HepG2 (cell line): Measurements from ENCODE around the gene EIF3A. TPM values are rescaled to one million over a fixed set of nuclear protein-coding genes. Genes with fewer than 3 reads are reported as not detected.

Experiments
- BORCS8-MEF2B ChIP-seq: sonication (generic); formaldehyde crosslinking; IDR thresholded peaks from 2 replicates; pipeline ENCODE4 v1.8.0; 2022; ENCODE audit warnings: mild to moderate bottlenecking, missing genetic modification reagents
- CHD4 ChIP-seq: fragments of 200-600 bp; sonication (generic); IDR thresholded peaks from 2 replicates; pipeline ENCODE4 v1.7.0; 2017; ENCODE audit warnings: mild to moderate bottlenecking, low read length, borderline replicate concordance
- GTF2F1 ChIP-seq: fragments of 150-350 bp; IDR thresholded peaks from 2 replicates; pipeline ENCODE4 v1.6.1; 2014; ENCODE audit warnings: low read length
- HDAC2 ChIP-seq: sonication (generic); formaldehyde crosslinking; IDR thresholded peaks from 2 replicates; pipeline ENCODE4 v1.4.0; 2020; ENCODE audit warnings: missing genetic modification reagents
- KDM5A ChIP-seq: fragments of 200-600 bp; sonication (generic); IDR thresholded peaks from 2 replicates; pipeline ENCODE4 v1.7.0; 2018; ENCODE audit warnings: antibody characterized with exemption, mild to moderate bottlenecking, low read length, borderline replicate concordance
- MAZ ChIP-seq, 2 experiments: sonication (generic) in 1 of 2; formaldehyde crosslinking in 1 of 2; IDR thresholded peaks; 2 replicates each; pipeline versions ENCODE4 v1.5.0 to v1.6.1; 2012 to 2020; ENCODE audit warnings: low read depth in 2 of 2, mild to moderate bottlenecking in 2 of 2, borderline replicate concordance in 1 of 2, improper control_type of control experiment in 1 of 2, low read length in 1 of 2, missing genetic modification reagents in 1 of 2, moderate library complexity in 1 of 2
- NPAS2 ChIP-seq: sonication (generic); formaldehyde crosslinking; IDR thresholded peaks from 2 replicates; pipeline ENCODE4 v1.8.0; 2022; ENCODE audit warnings: mild to moderate bottlenecking, missing genetic modification reagents, borderline replicate concordance
- NR1H2 ChIP-seq: sonication (generic); formaldehyde crosslinking; IDR thresholded peaks from 2 replicates; pipeline ENCODE4 v1.8.1; 2022; ENCODE audit warnings: low read depth, missing genetic modification reagents, borderline replicate concordance
- RXRA ChIP-seq: sonication (generic); formaldehyde crosslinking; IDR thresholded peaks from 2 replicates; pipeline ENCODE4 v1.5.1; 2020; ENCODE audit warnings: missing genetic modification reagents
- SALL2 ChIP-seq: sonication (generic); formaldehyde crosslinking; IDR thresholded peaks from 2 replicates; pipeline ENCODE4 v1.8.1; 2023; ENCODE audit warnings: mild to moderate bottlenecking, missing genetic modification reagents, inconsistent platforms
- SP4 ChIP-seq: sonication (generic); formaldehyde crosslinking; IDR thresholded peaks from 2 replicates; pipeline ENCODE4 v1.8.1; 2023; ENCODE audit warnings: mild to moderate bottlenecking, missing genetic modification reagents
- TCF12 ChIP-seq, 2 experiments: fragments of 450-650 bp in 1 of 2; sonication (generic) in 1 of 2; formaldehyde crosslinking in 1 of 2; IDR thresholded peaks; 2 replicates each; pipeline versions ENCODE4 v1.6.1 to v1.8.0; 2017 to 2022; ENCODE audit warnings: antibody characterized with exemption in 1 of 2, mild to moderate bottlenecking in 1 of 2, missing genetic modification reagents in 1 of 2, moderate library complexity in 1 of 2
- ZNF766 ChIP-seq: sonication (generic); formaldehyde crosslinking; IDR thresholded peaks from 2 replicates; pipeline ENCODE4 v1.5.0; 2020; ENCODE audit warnings: missing genetic modification reagents, borderline replicate concordance
- ZNF776 ChIP-seq: sonication (generic); formaldehyde crosslinking; IDR thresholded peaks from 2 replicates; pipeline ENCODE4 v1.4.0; 2020; ENCODE audit warnings: mild to moderate bottlenecking, missing genetic modification reagents
- polyA plus RNA-seq, 8 experiments: library from polyadenylated mRNA; depleted of rRNA in 3 of 8; stranded (reverse) in 7 of 8; unstranded in 1 of 8; fragments of >200 nt; fragmentation: Illumina TruSeq in 4 of 8; extraction: Trizol in 4 of 8; gene quantifications; 2 replicates each; pipeline versions ENCODE4 v1.2.1 to v1.2.3, GENCODE V29; 2011 to 2016; ENCODE audit warnings: low read depth in 4 of 8, missing spikeins in 1 of 8, mixed read lengths in 1 of 8; ENCODE audit not compliant: insufficient read depth in 1 of 8
- total RNA-seq, 5 experiments: library from RNA; depleted of rRNA; stranded (reverse); fragments of >200 nt; fragmentation: Illumina TruSeq; extraction: Trizol; gene quantifications; 2 replicates each; pipeline ENCODE4 v1.2.3, GENCODE V29; 2016; ENCODE audit warnings: low read depth in 1 of 5
- TF ChIP-seq, protein P1 (sequence below): sonication (generic); formaldehyde crosslinking; IDR thresholded peaks from 2 replicates; pipeline ENCODE4 v1.4.0; 2020; ENCODE audit warnings: mild to moderate bottlenecking, missing genetic modification reagents
- TF ChIP-seq, protein P2 (sequence below): IDR thresholded peaks from 2 replicates; pipeline ENCODE4 v1.6.1; 2016; ENCODE audit warnings: control low read depth
- TF ChIP-seq, protein P3 (sequence below): sonication (generic); formaldehyde crosslinking; IDR thresholded peaks from 2 replicates; pipeline ENCODE4 v1.8.1; 2022; ENCODE audit warnings: low read depth, mild to moderate bottlenecking, missing genetic modification reagents
- TF ChIP-seq, protein P4 (sequence below): sonication (generic); formaldehyde crosslinking; IDR thresholded peaks from 2 replicates; pipeline ENCODE4 v1.8.0; 2023; ENCODE audit warnings: mild to moderate bottlenecking, missing genetic modification reagents
- TF ChIP-seq, protein P5 (sequence below): sonication (generic); formaldehyde crosslinking; IDR thresholded peaks from 2 replicates; pipeline ENCODE4 v1.4.0; 2020; ENCODE audit warnings: mild to moderate bottlenecking, missing genetic modification reagents

The EIF3A gene
- total and polyA plus RNA-seq, 2 of the 13 experiments (the other 11 are each of a cell fraction or from before 2014, with no cell fraction given), result 25.6 to 117 TPM

DNA sequence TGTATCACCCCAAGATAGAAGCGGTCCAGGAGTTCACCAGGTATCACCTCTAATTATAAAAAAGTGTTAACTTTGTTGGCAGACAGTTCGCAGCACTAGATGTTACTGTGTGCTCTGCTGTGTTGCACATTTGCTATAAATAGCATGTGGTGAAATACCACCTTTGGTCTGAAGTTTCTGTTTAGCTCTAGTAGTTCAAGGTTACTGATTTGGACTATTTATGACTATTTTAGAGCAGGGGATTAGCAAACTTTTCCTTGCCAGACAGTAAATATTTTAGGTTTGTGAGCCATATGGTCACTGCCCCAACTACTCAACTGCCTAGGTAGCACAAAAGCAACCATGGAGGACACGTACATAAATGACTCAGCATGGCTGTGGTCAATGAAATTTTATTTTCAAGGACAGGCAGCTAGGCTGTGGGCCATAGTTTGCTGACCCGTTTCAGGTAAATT is 39.8 kb upstream of the EIF3A start (continued):
- TF ChIP-seq SALL2 (CRISPR knock-in tag) (0 out of 2 replicates have a peak, but pooled peaks have one; percentile 53), MAZ (IDR thresholded peaks at IDR 0.05; ENCODE audit: borderline replicate concordance, low read depth, low read length) (no peak), MAZ (CRISPR knock-in tag; IDR thresholded peaks at IDR 0.05; ENCODE audit: low read depth) (0 out of 2 replicates have a peak, but pooled peaks have one; percentile 21), TCF12 (IDR thresholded peaks at IDR 0.05) (no peak), TCF12 (CRISPR knock-in tag; IDR thresholded peaks at IDR 0.05) (peak; percentile 51; the same call in 1 of the 2 replicates), NR1H2 (CRISPR knock-in tag) (no peak), ZNF766 (CRISPR knock-in tag) (no peak), GTF2F1 (no peak), RXRA (CRISPR knock-in tag) (peak; percentile 39; the same call in 1 of the 2 replicates), CHD4 (no peak), NPAS2 (CRISPR knock-in tag) (no peak), KDM5A (no peak), ZNF776 (CRISPR knock-in tag) (no peak), BORCS8-MEF2B (no peak), HDAC2 (CRISPR knock-in tag) (peak; percentile 89), SP4 (no peak)
- TF ChIP-seq, protein P1, sequence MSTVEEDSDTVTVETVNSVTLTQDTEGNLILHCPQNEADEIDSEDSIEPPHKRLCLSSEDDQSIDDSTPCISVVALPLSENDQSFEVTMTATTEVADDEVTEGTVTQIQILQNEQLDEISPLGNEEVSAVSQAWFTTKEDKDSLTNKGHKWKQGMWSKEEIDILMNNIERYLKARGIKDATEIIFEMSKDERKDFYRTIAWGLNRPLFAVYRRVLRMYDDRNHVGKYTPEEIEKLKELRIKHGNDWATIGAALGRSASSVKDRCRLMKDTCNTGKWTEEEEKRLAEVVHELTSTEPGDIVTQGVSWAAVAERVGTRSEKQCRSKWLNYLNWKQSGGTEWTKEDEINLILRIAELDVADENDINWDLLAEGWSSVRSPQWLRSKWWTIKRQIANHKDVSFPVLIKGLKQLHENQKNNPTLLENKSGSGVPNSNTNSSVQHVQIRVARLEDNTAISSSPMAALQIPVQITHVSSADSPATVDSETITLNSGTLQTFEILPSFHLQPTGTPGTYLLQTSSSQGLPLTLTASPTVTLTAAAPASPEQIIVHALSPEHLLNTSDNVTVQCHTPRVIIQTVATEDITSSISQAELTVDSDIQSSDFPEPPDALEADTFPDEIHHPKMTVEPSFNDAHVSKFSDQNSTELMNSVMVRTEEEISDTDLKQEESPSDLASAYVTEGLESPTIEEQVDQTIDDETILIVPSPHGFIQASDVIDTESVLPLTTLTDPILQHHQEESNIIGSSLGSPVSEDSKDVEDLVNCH (CRISPR knock-in tag), result no peak
- TF ChIP-seq, protein P2, sequence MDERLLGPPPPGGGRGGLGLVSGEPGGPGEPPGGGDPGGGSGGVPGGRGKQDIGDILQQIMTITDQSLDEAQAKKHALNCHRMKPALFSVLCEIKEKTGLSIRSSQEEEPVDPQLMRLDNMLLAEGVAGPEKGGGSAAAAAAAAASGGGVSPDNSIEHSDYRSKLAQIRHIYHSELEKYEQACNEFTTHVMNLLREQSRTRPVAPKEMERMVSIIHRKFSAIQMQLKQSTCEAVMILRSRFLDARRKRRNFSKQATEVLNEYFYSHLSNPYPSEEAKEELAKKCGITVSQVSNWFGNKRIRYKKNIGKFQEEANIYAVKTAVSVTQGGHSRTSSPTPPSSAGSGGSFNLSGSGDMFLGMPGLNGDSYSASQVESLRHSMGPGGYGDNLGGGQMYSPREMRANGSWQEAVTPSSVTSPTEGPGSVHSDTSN, result no peak
- TF ChIP-seq, protein P3, sequence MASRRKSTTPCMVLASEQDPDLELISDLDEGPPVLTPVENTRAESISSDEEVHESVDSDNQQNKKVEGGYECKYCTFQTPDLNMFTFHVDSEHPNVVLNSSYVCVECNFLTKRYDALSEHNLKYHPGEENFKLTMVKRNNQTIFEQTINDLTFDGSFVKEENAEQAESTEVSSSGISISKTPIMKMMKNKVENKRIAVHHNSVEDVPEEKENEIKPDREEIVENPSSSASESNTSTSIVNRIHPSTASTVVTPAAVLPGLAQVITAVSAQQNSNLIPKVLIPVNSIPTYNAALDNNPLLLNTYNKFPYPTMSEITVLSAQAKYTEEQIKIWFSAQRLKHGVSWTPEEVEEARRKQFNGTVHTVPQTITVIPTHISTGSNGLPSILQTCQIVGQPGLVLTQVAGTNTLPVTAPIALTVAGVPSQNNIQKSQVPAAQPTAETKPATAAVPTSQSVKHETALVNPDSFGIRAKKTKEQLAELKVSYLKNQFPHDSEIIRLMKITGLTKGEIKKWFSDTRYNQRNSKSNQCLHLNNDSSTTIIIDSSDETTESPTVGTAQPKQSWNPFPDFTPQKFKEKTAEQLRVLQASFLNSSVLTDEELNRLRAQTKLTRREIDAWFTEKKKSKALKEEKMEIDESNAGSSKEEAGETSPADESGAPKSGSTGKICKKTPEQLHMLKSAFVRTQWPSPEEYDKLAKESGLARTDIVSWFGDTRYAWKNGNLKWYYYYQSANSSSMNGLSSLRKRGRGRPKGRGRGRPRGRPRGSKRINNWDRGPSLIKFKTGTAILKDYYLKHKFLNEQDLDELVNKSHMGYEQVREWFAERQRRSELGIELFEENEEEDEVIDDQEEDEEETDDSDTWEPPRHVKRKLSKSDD (CRISPR knock-in tag), result peak; percentile 75
- TF ChIP-seq, protein P4, sequence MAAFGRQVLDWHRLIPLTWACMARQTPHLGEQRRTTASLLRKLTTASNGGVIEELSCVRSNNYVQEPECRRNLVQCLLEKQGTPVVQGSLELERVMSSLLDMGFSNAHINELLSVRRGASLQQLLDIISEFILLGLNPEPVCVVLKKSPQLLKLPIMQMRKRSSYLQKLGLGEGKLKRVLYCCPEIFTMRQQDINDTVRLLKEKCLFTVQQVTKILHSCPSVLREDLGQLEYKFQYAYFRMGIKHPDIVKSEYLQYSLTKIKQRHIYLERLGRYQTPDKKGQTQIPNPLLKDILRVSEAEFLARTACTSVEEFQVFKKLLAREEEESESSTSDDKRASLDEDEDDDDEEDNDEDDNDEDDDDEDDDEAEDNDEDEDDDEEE, result no peak
- TF ChIP-seq, protein P5, sequence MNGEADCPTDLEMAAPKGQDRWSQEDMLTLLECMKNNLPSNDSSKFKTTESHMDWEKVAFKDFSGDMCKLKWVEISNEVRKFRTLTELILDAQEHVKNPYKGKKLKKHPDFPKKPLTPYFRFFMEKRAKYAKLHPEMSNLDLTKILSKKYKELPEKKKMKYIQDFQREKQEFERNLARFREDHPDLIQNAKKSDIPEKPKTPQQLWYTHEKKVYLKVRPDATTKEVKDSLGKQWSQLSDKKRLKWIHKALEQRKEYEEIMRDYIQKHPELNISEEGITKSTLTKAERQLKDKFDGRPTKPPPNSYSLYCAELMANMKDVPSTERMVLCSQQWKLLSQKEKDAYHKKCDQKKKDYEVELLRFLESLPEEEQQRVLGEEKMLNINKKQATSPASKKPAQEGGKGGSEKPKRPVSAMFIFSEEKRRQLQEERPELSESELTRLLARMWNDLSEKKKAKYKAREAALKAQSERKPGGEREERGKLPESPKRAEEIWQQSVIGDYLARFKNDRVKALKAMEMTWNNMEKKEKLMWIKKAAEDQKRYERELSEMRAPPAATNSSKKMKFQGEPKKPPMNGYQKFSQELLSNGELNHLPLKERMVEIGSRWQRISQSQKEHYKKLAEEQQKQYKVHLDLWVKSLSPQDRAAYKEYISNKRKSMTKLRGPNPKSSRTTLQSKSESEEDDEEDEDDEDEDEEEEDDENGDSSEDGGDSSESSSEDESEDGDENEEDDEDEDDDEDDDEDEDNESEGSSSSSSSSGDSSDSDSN (CRISPR knock-in tag), result peak; percentile 36; the same call in 1 of the 2 replicates
